Measurements from ENCODE around the gene PTRH1.

The PTRH1 gene

DNA sequence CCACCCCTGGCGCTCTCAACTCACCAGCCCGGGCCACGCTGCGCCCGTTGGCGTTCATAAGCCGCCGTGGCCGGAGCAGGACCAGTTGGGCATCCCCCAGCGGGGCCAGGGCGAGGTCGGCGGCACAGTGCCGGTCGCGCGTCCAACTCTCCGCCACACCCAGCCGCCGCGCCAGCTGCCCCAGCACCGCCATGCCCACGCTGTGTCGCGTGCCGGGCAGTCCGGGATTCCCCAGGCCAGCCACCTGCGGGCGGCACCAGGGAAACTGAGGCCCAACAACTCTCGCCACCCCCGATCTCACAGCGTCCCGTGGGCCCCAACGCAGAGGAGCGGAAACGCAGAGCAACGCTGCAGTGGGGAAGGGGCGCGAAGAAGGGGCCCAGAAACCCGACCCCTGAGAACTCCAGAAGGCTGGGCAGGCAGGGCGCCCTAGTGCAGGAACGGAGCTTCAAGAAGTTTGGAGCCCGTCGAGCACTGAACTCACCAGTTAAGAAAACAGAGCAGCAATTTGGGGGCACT lies 453 bp downstream of the PTRH1 start:
- Histone ChIP-seq H3K9me2 (ENCODE audit: low read depth, low read length) (no peaks in the 10 kb centered on the region), H3K79me2 (ENCODE audit: insufficient read depth, low read length) (no peaks in the 10 kb centered on the region), H3K36me3 (ENCODE audit: insufficient read depth, low read length) (no peaks in the 10 kb centered on the region), H3F3A (ENCODE audit: insufficient read depth, low read length) (no peaks in the 10 kb centered on the region), H3K9me3 (ENCODE audit: low read length) (no peaks in the 10 kb centered on the region), H3K4me2 (ENCODE audit: low read length) (peak overlapping the region; percentile 82), H3K4me3 (ENCODE audit: low read depth, low read length, poor library complexity, severe bottlenecking) (peak overlapping the region; percentile 72), H3K27ac (ENCODE audit: low read depth, low read length, poor library complexity, severe bottlenecking) (no peak overlapping the region), H3K9ac (ENCODE audit: low read length) (peak overlapping the region; percentile 62), H3K27me3 (ENCODE audit: insufficient read depth, low read length) (no peaks in the 10 kb centered on the region), H4K20me1 (ENCODE audit: insufficient read depth, low read length) (no peaks in the 10 kb centered on the region), H3K4me1 (ENCODE audit: insufficient read depth, low read length, severe bottlenecking) (peaks cover 5% of the 10 kb centered on the region), H2AFZ (ENCODE audit: low read length) (no peak overlapping the region)
- TF ChIP-seq, protein P1, sequence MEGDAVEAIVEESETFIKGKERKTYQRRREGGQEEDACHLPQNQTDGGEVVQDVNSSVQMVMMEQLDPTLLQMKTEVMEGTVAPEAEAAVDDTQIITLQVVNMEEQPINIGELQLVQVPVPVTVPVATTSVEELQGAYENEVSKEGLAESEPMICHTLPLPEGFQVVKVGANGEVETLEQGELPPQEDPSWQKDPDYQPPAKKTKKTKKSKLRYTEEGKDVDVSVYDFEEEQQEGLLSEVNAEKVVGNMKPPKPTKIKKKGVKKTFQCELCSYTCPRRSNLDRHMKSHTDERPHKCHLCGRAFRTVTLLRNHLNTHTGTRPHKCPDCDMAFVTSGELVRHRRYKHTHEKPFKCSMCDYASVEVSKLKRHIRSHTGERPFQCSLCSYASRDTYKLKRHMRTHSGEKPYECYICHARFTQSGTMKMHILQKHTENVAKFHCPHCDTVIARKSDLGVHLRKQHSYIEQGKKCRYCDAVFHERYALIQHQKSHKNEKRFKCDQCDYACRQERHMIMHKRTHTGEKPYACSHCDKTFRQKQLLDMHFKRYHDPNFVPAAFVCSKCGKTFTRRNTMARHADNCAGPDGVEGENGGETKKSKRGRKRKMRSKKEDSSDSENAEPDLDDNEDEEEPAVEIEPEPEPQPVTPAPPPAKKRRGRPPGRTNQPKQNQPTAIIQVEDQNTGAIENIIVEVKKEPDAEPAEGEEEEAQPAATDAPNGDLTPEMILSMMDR (IDR thresholded peaks at IDR 0.05; ENCODE audit: low read length) = no peak
- no peak for TF ChIP-seq EZH2 (IDR thresholded peaks at IDR 0.05; ENCODE audit: borderline replicate concordance, low read length)

DNA sequence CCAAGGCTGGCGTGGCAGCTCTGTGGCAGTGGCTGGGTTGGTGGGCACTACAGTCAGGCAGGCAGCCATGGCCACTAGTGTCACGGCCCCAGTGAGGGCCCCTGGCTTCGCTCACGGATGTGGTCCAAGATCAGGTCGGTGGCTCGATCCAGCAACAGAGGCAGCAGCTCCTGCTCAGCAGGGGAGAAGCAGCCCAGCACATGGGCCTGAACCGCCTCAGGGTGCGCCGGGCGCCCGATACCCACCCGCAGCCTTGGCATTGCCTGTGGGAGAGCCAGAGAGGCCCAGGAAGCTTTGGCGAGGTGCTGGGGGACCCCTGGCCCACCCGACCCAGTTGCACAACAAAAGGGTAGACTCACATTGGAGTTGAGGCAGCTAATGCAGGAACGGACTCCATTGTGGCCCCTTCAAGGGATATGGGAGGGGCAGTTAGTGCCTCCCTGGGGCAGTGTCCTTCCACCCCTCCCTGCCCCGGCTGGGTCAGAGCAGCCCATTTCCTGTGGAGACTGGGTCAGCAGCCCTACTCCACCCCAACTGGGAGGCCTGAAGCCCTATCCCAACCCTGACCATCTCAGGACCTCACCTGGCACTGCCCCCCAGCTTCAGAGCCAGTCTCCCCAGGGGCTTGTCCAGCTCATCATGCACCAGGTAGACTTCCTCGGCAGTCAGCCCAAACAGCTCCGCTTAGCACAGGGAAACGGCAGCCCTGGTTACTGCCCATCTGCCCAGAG lies 1.3 kb downstream of the PTRH1 start:
- Histone ChIP-seq H3K9me3 (ENCODE audit: low read length) (no peaks in the 10 kb centered on the region), H3K4me2 (ENCODE audit: low read length) (peak overlapping the region; percentile 25; the same call in 1 of the 2 replicates), H3K27ac (ENCODE audit: low read depth, low read length, poor library complexity, severe bottlenecking) (no peak overlapping the region), H3K27me3 (ENCODE audit: insufficient read depth, low read length) (no peaks in the 10 kb centered on the region), H3K4me3 (ENCODE audit: low read depth, low read length, poor library complexity, severe bottlenecking) (no peak overlapping the region), H3K36me3 (ENCODE audit: insufficient read depth, low read length) (no peaks in the 10 kb centered on the region), H3F3A (ENCODE audit: insufficient read depth, low read length) (no peaks in the 10 kb centered on the region), H4K20me1 (ENCODE audit: insufficient read depth, low read length) (no peaks in the 10 kb centered on the region), H3K79me2 (ENCODE audit: insufficient read depth, low read length) (no peaks in the 10 kb centered on the region), H2AFZ (ENCODE audit: low read length) (no peak overlapping the region), H3K4me1 (ENCODE audit: insufficient read depth, low read length, severe bottlenecking) (peaks cover 5% of the 10 kb centered on the region), H3K9me2 (ENCODE audit: low read depth, low read length) (no peaks in the 10 kb centered on the region), H3K9ac (ENCODE audit: low read length) (no peak overlapping the region)
- TF ChIP-seq, protein P1 (IDR thresholded peaks at IDR 0.05; ENCODE audit: low read length) = no peak
- no peak for TF ChIP-seq EZH2 (IDR thresholded peaks at IDR 0.05; ENCODE audit: borderline replicate concordance, low read length)

DNA sequence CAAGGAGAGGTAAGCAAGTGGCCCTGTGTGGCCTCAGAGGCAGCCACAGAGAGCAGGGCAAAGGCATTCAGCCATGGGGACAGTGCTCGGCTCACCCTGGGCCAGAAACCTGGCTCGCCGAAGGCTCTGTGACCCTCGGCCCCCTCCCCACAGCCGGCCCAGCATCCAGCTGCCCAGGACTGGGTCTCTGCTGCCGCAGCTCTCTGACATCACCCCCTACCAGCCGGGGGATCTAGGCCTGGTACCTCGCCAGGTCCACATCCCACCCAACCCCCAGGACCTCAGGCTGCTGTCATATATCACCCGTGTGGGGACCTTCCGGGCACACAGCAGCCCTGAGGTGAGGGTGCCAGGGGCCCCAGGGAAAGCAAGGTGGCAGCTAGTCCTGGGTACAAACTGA lies 2.6 kb downstream of the PTRH1 start:
- H3K9ac ChIP-seq (ENCODE audit: low read length) = no peak overlapping the region
- H4K20me1 ChIP-seq (ENCODE audit: insufficient read depth, low read length) = no peaks in the 10 kb centered on the region
- H3K27me3 ChIP-seq (ENCODE audit: insufficient read depth, low read length) = no peaks in the 10 kb centered on the region

More for the DNA sequence above, 2.6 kb downstream of the PTRH1 start:
- H3K79me2 ChIP-seq (ENCODE audit: insufficient read depth, low read length) = no peaks in the 10 kb centered on the region
- no peaks in the 10 kb centered on the region for H3F3A ChIP-seq (ENCODE audit: insufficient read depth, low read length)
- H3K4me1 ChIP-seq (ENCODE audit: insufficient read depth, low read length, severe bottlenecking) = peaks cover 5% of the 10 kb centered on the region
- H3K9me3 ChIP-seq (ENCODE audit: low read length) = no peaks in the 10 kb centered on the region
- TF ChIP-seq, protein P1 (IDR thresholded peaks at IDR 0.05; ENCODE audit: low read length) = no peak
- no peak for TF ChIP-seq EZH2 (IDR thresholded peaks at IDR 0.05; ENCODE audit: borderline replicate concordance, low read length)
- H3K4me2 ChIP-seq (ENCODE audit: low read length) = no peak overlapping the region
- H3K36me3 ChIP-seq (ENCODE audit: insufficient read depth, low read length) = no peaks in the 10 kb centered on the region
- H3K9me2 ChIP-seq (ENCODE audit: low read depth, low read length) = no peaks in the 10 kb centered on the region
- no peak overlapping the region for H3K27ac ChIP-seq (ENCODE audit: low read depth, low read length, poor library complexity, severe bottlenecking)
- H2AFZ ChIP-seq (ENCODE audit: low read length) = no peak overlapping the region
- H3K4me3 ChIP-seq (ENCODE audit: low read depth, low read length, poor library complexity, severe bottlenecking) = no peak overlapping the region

Measured in OCI-LY1 (cell line).